HEK293T (cell line): ENCODE results near the gene VWCE.

ENCODE experiments used
- ARNT ChIP-seq: fragments of 450-650 bp; IDR thresholded peaks from 2 replicates; pipeline ENCODE4 v1.6.1; 2017; ENCODE audit warnings: mild to moderate bottlenecking
- BHLHE40 ChIP-seq: fragments of 450-650 bp; IDR thresholded peaks from 2 replicates; pipeline ENCODE4 v1.6.1; 2016; ENCODE audit warnings: mild to moderate bottlenecking, moderate library complexity, borderline replicate concordance
- CTBP1 ChIP-seq: fragments of 450-650 bp; IDR thresholded peaks from 2 replicates; pipeline ENCODE4 v1.6.1; 2016; ENCODE audit warnings: borderline replicate concordance
- ELF4 ChIP-seq: fragments of 450-650 bp; IDR thresholded peaks from 2 replicates; pipeline ENCODE4 v1.6.1; 2017; ENCODE audit warnings: antibody characterized with exemption
- FOXA1 ChIP-seq: fragments of 450-650 bp; IDR thresholded peaks from 2 replicates; pipeline ENCODE4 v1.6.1; 2016; ENCODE audit warnings: mild to moderate bottlenecking
- FOXM1 ChIP-seq: fragments of 450-650 bp; IDR thresholded peaks from 2 replicates; pipeline ENCODE4 v1.6.1; 2017; ENCODE audit warnings: mild to moderate bottlenecking, borderline replicate concordance
- SP1 ChIP-seq: fragments of 450-650 bp; IDR thresholded peaks from 2 replicates; pipeline ENCODE4 v1.6.1; 2017
- TF ChIP-seq, protein P1 (sequence below): fragments of 450-650 bp; IDR thresholded peaks from 2 replicates; pipeline ENCODE4 v1.6.1; 2016

DNA sequence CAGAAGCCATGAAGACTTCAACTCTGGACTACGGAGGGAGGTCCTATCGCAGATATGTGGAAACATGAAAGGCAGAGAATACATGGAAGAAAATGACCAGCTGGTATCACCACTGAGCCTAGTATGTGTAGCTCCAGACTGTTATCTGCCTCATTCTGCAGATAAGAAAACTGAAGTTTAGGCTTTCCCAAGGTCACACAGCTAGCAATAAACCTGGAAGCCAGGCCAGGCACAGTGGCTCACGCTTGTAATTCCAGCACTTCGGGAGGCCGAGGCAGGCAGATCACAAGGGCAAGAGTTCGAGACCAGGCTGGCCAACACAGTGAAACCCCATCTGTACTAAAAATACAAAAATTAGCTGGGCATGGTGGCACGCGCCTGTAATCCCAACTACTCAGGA is 15.6 kb upstream of the VWCE start:
- TF ChIP-seq, protein P1, sequence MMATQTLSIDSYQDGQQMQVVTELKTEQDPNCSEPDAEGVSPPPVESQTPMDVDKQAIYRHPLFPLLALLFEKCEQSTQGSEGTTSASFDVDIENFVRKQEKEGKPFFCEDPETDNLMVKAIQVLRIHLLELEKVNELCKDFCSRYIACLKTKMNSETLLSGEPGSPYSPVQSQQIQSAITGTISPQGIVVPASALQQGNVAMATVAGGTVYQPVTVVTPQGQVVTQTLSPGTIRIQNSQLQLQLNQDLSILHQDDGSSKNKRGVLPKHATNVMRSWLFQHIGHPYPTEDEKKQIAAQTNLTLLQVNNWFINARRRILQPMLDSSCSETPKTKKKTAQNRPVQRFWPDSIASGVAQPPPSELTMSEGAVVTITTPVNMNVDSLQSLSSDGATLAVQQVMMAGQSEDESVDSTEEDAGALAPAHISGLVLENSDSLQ = no peak
- no peak for TF ChIP-seq ELF4
- no peak for TF ChIP-seq FOXA1
- no peak for TF ChIP-seq SP1
- no peak for TF ChIP-seq BHLHE40
- TF ChIP-seq FOXM1 = no peak
- no peak for TF ChIP-seq CTBP1
- TF ChIP-seq ARNT = no peak
